HUES48 (cell line): ENCODE data around the gene ZNF668.
A peak's percentile ranks its signal among the peaks of the same experiment; 100 is the strongest.

ENCODE experiments used
- H3K27ac ChIP-seq: one replicate; pipeline ENCODE4 v1.7.0; 2013; ENCODE audit warnings: low read depth, low read length, inconsistent platforms
- H3K27me3 ChIP-seq: 2 replicates; pipeline ENCODE4 v1.6.1; 2013; ENCODE audit warnings: mild to moderate bottlenecking, low read length; ENCODE audit not compliant: control insufficient read depth, insufficient read depth
- H3K36me3 ChIP-seq: 2 replicates; pipeline ENCODE4 v1.6.1; 2013; ENCODE audit warnings: low read length; ENCODE audit not compliant: control insufficient read depth, insufficient read depth
- H3K4me1 ChIP-seq: 2 replicates; pipeline ENCODE4 v1.6.1; 2013; ENCODE audit warnings: mild to moderate bottlenecking, low read length; ENCODE audit not compliant: control insufficient read depth, insufficient read depth
- H3K4me3 ChIP-seq: 2 replicates; pipeline ENCODE4 v1.5.1; 2013; ENCODE audit warnings: mild to moderate bottlenecking, low read depth, low read length
- H3K9ac ChIP-seq: 2 replicates; pipeline ENCODE4 v1.6.1; 2013; ENCODE audit warnings: mild to moderate bottlenecking, low read depth, low read length, moderate library complexity
- H3K9me3 ChIP-seq: 2 replicates; pipeline ENCODE4 v1.6.1; 2013; ENCODE audit warnings: low read length; ENCODE audit not compliant: control insufficient read depth, insufficient read depth

The ZNF668 gene

GRCh38 chr16:31079342-31079944 lies 5.4 kb upstream of the ZNF668 start:
- Histone ChIP-seq H3K9ac (no peak overlapping the region), H3K9me3 (no peaks in the 10 kb centered on the region), H3K27me3 (no peaks in the 10 kb centered on the region), H3K4me1 (no peaks in the 10 kb centered on the region), H3K4me3 (no peak overlapping the region), H3K36me3 (peaks cover 65% of the 10 kb centered on the region), H3K27ac (no peak overlapping the region)

- H3K9me3 ChIP-seq, result no peaks in the 10 kb centered on the region
- no peak overlapping the region for H3K27ac ChIP-seq
- H3K4me3 ChIP-seq, result no peak overlapping the region
- no peaks in the 10 kb centered on the region for H3K27me3 ChIP-seq
- peaks cover 65% of the 10 kb centered on the region for H3K36me3 ChIP-seq
- H3K9ac ChIP-seq, result no peak overlapping the region
- no peaks in the 10 kb centered on the region for H3K4me1 ChIP-seq
These were observed 4.7 kb upstream of the ZNF668 start for GRCh38 chr16:31078597-31079341.

GRCh38 chr16:31077592-31078396 lies 3.8 kb upstream of the ZNF668 start:
- Histone ChIP-seq H3K4me3 (no peak overlapping the region), H3K27ac (no peak overlapping the region), H3K4me1 (no peaks in the 10 kb centered on the region), H3K9me3 (no peaks in the 10 kb centered on the region), H3K9ac (no peak overlapping the region), H3K36me3 (peaks cover 57% of the 10 kb centered on the region), H3K27me3 (no peaks in the 10 kb centered on the region)

- no peak overlapping the region for H3K9ac ChIP-seq
- H3K4me3 ChIP-seq, result no peak overlapping the region
- peaks cover 2% of the 10 kb centered on the region; the same call in 1 of the 2 replicates for H3K4me1 ChIP-seq
- H3K27ac ChIP-seq, result no peak overlapping the region
- H3K27me3 ChIP-seq, result no peaks in the 10 kb centered on the region
- H3K36me3 ChIP-seq, result peaks cover 57% of the 10 kb centered on the region
- no peaks in the 10 kb centered on the region for H3K9me3 ChIP-seq
These were observed 3.0 kb upstream of the ZNF668 start for GRCh38 chr16:31077024-31077423.

- Histone ChIP-seq H3K27ac (no peak overlapping the region), H3K4me3 (no peak overlapping the region), H3K4me1 (peaks cover 6% of the 10 kb centered on the region; the same call in 1 of the 2 replicates), H3K27me3 (no peaks in the 10 kb centered on the region), H3K9ac (no peak overlapping the region), H3K36me3 (peaks cover 56% of the 10 kb centered on the region), H3K9me3 (no peaks in the 10 kb centered on the region)
These were observed 2.3 kb upstream of the ZNF668 start for GRCh38 chr16:31076319-31076718.

GRCh38 chr16:31074814-31075183 lies 759 bp upstream of the ZNF668 start:
- no peaks in the 10 kb centered on the region for H3K9me3 ChIP-seq
- H3K27me3 ChIP-seq, result no peaks in the 10 kb centered on the region
- peak overlapping the region; percentile 79 for H3K4me3 ChIP-seq
- peaks cover 6% of the 10 kb centered on the region; the same call in 1 of the 2 replicates for H3K4me1 ChIP-seq
- peak overlapping the region; percentile 96 for H3K27ac ChIP-seq
- peak overlapping the region; percentile 89 for H3K9ac ChIP-seq
- H3K36me3 ChIP-seq, result peaks cover 41% of the 10 kb centered on the region

GRCh38 chr16:31073142-31073969 lies 684 bp downstream of the ZNF668 start:
- Histone ChIP-seq H3K9ac (peak overlapping the region; percentile 73), H3K9me3 (no peaks in the 10 kb centered on the region), H3K27ac (peak overlapping the region; percentile 96), H3K36me3 (peaks cover 27% of the 10 kb centered on the region), H3K4me3 (peak overlapping the region; percentile 79), H3K27me3 (no peaks in the 10 kb centered on the region), H3K4me1 (peaks cover 6% of the 10 kb centered on the region; the same call in 1 of the 2 replicates)

GRCh38 chr16:31072540-31073141 lies 1.4 kb downstream of the ZNF668 start:
- Histone ChIP-seq H3K36me3 (peaks cover 20% of the 10 kb centered on the region), H3K4me1 (peaks cover 6% of the 10 kb centered on the region; the same call in 1 of the 2 replicates), H3K9me3 (no peaks in the 10 kb centered on the region), H3K9ac (peak overlapping the region; percentile 73), H3K27ac (peak overlapping the region; percentile 96), H3K4me3 (peak overlapping the region; percentile 79), H3K27me3 (no peaks in the 10 kb centered on the region)

- Histone ChIP-seq H3K27ac (no peak overlapping the region), H3K4me1 (peaks cover 6% of the 10 kb centered on the region; the same call in 1 of the 2 replicates), H3K27me3 (no peaks in the 10 kb centered on the region), H3K9ac (peak overlapping the region; percentile 73; the same call in 1 of the 2 replicates), H3K36me3 (peaks cover 12% of the 10 kb centered on the region), H3K4me3 (peak overlapping the region; percentile 79), H3K9me3 (no peaks in the 10 kb centered on the region)
These were observed 2.2 kb downstream of the ZNF668 start for GRCh38 chr16:31071861-31072260.

- Histone ChIP-seq H3K36me3 (peaks cover 17% of the 10 kb centered on the region), H3K9ac (no peak overlapping the region)
These were observed 6.7 kb downstream of the ZNF668 start for GRCh38 chr16:31067342-31067741.

More at GRCh38 chr16:31067342-31067741, 6.7 kb downstream of the ZNF668 start:
- peaks cover 6% of the 10 kb centered on the region; the same call in 1 of the 2 replicates for H3K4me1 ChIP-seq
- H3K4me3 ChIP-seq, result no peak overlapping the region
- no peaks in the 10 kb centered on the region for H3K9me3 ChIP-seq
- H3K27me3 ChIP-seq, result no peaks in the 10 kb centered on the region
- no peak overlapping the region for H3K27ac ChIP-seq
